Measurements from ENCODE around the gene PNLIPRP3.

The PNLIPRP3 gene

GRCh38 chr10:116450861-116451260, 23.2 kb downstream of the PNLIPRP3 start:
- DNase-seq (ENCODE audit: low read depth) = no peak

- no peak for DNase-seq (ENCODE audit: low read depth)
Measured at GRCh38 chr10:116451711-116452337, 24.2 kb downstream of the PNLIPRP3 start.

GRCh38 chr10:116452338-116452720, 24.7 kb downstream of the PNLIPRP3 start:
- DNase-seq (ENCODE audit: low read depth) = no peak

- no peak for DNase-seq (ENCODE audit: low read depth)
Measured at GRCh38 chr10:116457488-116457887, 29.8 kb downstream of the PNLIPRP3 start.

- no peak for DNase-seq (ENCODE audit: low read depth)
Measured at GRCh38 chr10:116460219-116460618, 32.6 kb downstream of the PNLIPRP3 start.

- DNase-seq (ENCODE audit: low read depth) = no peak
Measured at GRCh38 chr10:116461680-116462079, 34.0 kb downstream of the PNLIPRP3 start.

GRCh38 chr10:116464257-116464656, 36.6 kb downstream of the PNLIPRP3 start:
- no peak for DNase-seq (ENCODE audit: low read depth)

- no peak for DNase-seq (ENCODE audit: low read depth)
Measured at GRCh38 chr10:116465546-116465945, 37.9 kb downstream of the PNLIPRP3 start.

GRCh38 chr10:116466715-116467422, 39.2 kb downstream of the PNLIPRP3 start:
- no peak for DNase-seq (ENCODE audit: low read depth)

- no peak for DNase-seq (ENCODE audit: low read depth)
Measured at GRCh38 chr10:116469437-116469836, 41.8 kb downstream of the PNLIPRP3 start.

- DNase-seq (ENCODE audit: low read depth) = no peak
Measured at GRCh38 chr10:116470071-116470470, 42.4 kb downstream of the PNLIPRP3 start.

GRCh38 chr10:116470768-116471415, 43.2 kb downstream of the PNLIPRP3 start:
- DNase-seq (ENCODE audit: low read depth) = no peak

- no peak for DNase-seq (ENCODE audit: low read depth)
Measured at GRCh38 chr10:116472891-116473290, 45.2 kb downstream of the PNLIPRP3 start.

GRCh38 chr10:116475866-116476265, 48.2 kb downstream of the PNLIPRP3 start:
- no peak for DNase-seq (ENCODE audit: low read depth)

- no peak for DNase-seq (ENCODE audit: low read depth)
Measured at GRCh38 chr10:116476461-116476860, 48.8 kb downstream of the PNLIPRP3 start.

GRCh38 chr10:116477986-116478664, 50.5 kb downstream of the PNLIPRP3 start:
- no peak for DNase-seq (ENCODE audit: low read depth)

- DNase-seq (ENCODE audit: low read depth) = no peak
Measured at GRCh38 chr10:116486770-116487448, 59.3 kb downstream of the PNLIPRP3 start.

- DNase-seq (ENCODE audit: low read depth) = no peak
Measured at GRCh38 chr10:116487522-116488430, 60.1 kb downstream of the PNLIPRP3 start.

- DNase-seq (ENCODE audit: low read depth) = no peak
Measured at GRCh38 chr10:116489460-116489859, 61.8 kb downstream of the PNLIPRP3 start.

- no peak for DNase-seq (ENCODE audit: low read depth)
Measured at GRCh38 chr10:116490028-116490662, 62.5 kb downstream of the PNLIPRP3 start.

- DNase-seq (ENCODE audit: low read depth) = no peak
Measured at GRCh38 chr10:116504786-116505185, 77.1 kb downstream of the PNLIPRP3 start.
